SK-N-SH treated with all-trans-retinoic acid at 6 μM for 48 hours (cell line): ENCODE data around the gene DCBLD2.

Source experiments
- ATAC-seq: fragments of 200-7000 bp; cut with Tn5 transposase; 3 replicates; pipeline ENCODE4 v1.9.1; 2020; ENCODE audit warnings: mild to moderate bottlenecking, moderate library complexity
- CREB5 ChIP-seq: fragments of 250-450 bp; sonication (Bioruptor Pico); IDR thresholded peaks from 2 replicates; pipeline ENCODE4 v1.5.1; 2020; ENCODE audit warnings: low read depth, mild to moderate bottlenecking, moderate library complexity
- CSDC2 ChIP-seq: fragments of 250-450 bp; sonication (Bioruptor Pico); IDR thresholded peaks from 2 replicates; pipeline ENCODE4 v1.5.0; 2020; ENCODE audit warnings: mild to moderate bottlenecking, moderate library complexity
- ISL1 ChIP-seq: fragments of 250-450 bp; sonication (Bioruptor Pico); IDR thresholded peaks from 2 replicates; pipeline ENCODE4 v2.1.2; 2022; ENCODE audit warnings: mild to moderate bottlenecking, moderate library complexity
- OSR1 ChIP-seq: fragments of 250-450 bp; sonication (Bioruptor Pico); IDR thresholded peaks from 2 replicates; pipeline ENCODE4 v1.8.0; 2022; ENCODE audit warnings: moderate library complexity, mild to moderate bottlenecking, inconsistent platforms
- RARB ChIP-seq: fragments of 250-450 bp; sonication (Bioruptor Pico); IDR thresholded peaks from 2 replicates; pipeline ENCODE4 v1.8.0; 2021; ENCODE audit warnings: mild to moderate bottlenecking, moderate library complexity
- SNAI2 ChIP-seq: fragments of 250-450 bp; sonication (Bioruptor Pico); IDR thresholded peaks from 2 replicates; pipeline ENCODE4 v1.5.0; 2020; ENCODE audit warnings: mild to moderate bottlenecking, moderate library complexity
- TCF4 ChIP-seq: fragments of 250-450 bp; sonication (Bioruptor Pico); IDR thresholded peaks from 2 replicates; pipeline ENCODE4 v1.8.0; 2021; ENCODE audit warnings: mild to moderate bottlenecking, moderate library complexity, borderline replicate concordance
- TOX ChIP-seq: fragments of 250-450 bp; sonication (Bioruptor Pico); IDR thresholded peaks from 2 replicates; pipeline ENCODE4 v1.8.0; 2021; ENCODE audit warnings: mild to moderate bottlenecking, moderate library complexity, borderline replicate concordance
- TSHZ2 ChIP-seq: fragments of 250-450 bp; sonication (Bioruptor Pico); IDR thresholded peaks from 2 replicates; pipeline ENCODE4 v1.5.0; 2020; ENCODE audit warnings: mild to moderate bottlenecking, moderate library complexity
- ZC3H10 ChIP-seq: fragments of 250-450 bp; sonication (Bioruptor Pico); IDR thresholded peaks from 2 replicates; pipeline ENCODE4 v1.5.1; 2021; ENCODE audit warnings: mild to moderate bottlenecking, moderate library complexity
- ZFP3 ChIP-seq: fragments of 250-450 bp; sonication (Bioruptor Pico); IDR thresholded peaks from 2 replicates; pipeline ENCODE4 v1.5.0; 2020; ENCODE audit warnings: mild to moderate bottlenecking, moderate library complexity
- ZNF565 ChIP-seq: fragments of 450-650 bp; formaldehyde crosslinking; conservative IDR thresholded peaks from 2 replicates; pipeline ENCODE4 v1.5.0; 2020; ENCODE audit warnings: low read depth, mild to moderate bottlenecking, moderate library complexity
- ZNF70 ChIP-seq: fragments of 450-650 bp; formaldehyde crosslinking; IDR thresholded peaks from 2 replicates; pipeline ENCODE4 v1.5.0; 2020; ENCODE audit warnings: mild to moderate bottlenecking, moderate library complexity
- ZNF8 ChIP-seq: fragments of 450-650 bp; formaldehyde crosslinking; IDR thresholded peaks from 2 replicates; pipeline ENCODE4 v1.5.0; 2020; ENCODE audit warnings: mild to moderate bottlenecking, moderate library complexity
- TF ChIP-seq, protein P1 (sequence below): fragments of 250-450 bp; sonication (Bioruptor Pico); IDR thresholded peaks from 2 replicates; pipeline ENCODE4 v1.5.1; 2021; ENCODE audit warnings: mild to moderate bottlenecking, moderate library complexity
- TF ChIP-seq, protein P2 (sequence below): fragments of 250-450 bp; sonication (Bioruptor Pico); IDR thresholded peaks from 2 replicates; pipeline ENCODE4 v1.8.0; 2021; ENCODE audit warnings: low read depth, mild to moderate bottlenecking, moderate library complexity, borderline replicate concordance
- TF ChIP-seq, protein P3 (sequence below): fragments of 250-450 bp; sonication (Bioruptor Pico); IDR thresholded peaks from 2 replicates; pipeline ENCODE4 v1.8.0; 2020; ENCODE audit warnings: mild to moderate bottlenecking, moderate library complexity, borderline replicate concordance

DCBLD2 gene

DNA sequence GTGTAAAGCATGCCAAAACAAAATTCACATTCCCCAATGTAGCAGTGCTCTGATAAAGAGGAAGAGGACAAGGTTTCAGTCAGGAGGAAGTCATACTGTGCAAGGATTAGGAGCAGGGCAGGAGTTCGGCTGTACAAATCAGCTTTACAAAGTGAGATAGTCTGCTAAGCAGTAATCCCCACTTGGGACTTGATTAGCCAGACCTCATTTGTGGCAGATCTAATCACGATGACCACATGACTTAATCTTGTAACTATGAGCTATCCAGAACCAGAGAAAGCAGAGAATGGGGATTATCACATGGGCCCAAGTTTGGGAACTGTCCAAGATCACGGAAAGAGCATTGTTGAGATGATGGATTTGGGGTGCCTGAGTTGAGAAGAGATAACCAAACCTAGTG lies 7.8 kb downstream of the DCBLD2 start:
- TF ChIP-seq SNAI2 (CRISPR knock-in tag) (0 out of 2 replicates have a peak, but pooled peaks have one; percentile 26), ZNF565 (CRISPR knock-in tag) (no peak), ZFP3 (0 out of 2 replicates have a peak, but pooled peaks have one; percentile 37), TSHZ2 (CRISPR knock-in tag) (no peak), ISL1 (CRISPR knock-in tag) (peak; percentile 37)
- peak; percentile 37 for ATAC-seq

DNA sequence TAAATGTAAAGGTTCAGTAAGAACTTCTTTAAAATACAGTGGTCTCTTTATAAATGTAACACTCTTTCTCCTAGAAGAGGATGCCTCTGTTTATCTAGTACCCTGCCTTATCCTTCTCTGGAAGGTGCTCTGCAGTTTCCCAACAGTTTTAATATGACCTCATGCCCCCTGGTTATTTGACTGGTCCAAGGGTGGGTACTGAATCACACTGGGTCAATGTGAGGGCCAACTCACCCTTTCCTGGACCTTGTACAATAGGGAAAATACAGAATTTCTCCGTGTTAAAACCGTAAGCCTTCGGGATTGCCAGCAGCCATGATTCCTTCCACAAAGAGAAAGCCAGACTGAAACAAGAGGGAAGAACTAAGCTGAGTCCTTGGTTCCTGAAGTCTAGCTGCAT lies 9.2 kb downstream of the DCBLD2 start:
- no peak for ATAC-seq
- TF ChIP-seq ZNF565 (CRISPR knock-in tag) (no peak), TSHZ2 (CRISPR knock-in tag) (no peak), CSDC2 (CRISPR knock-in tag) (no peak), SNAI2 (CRISPR knock-in tag) (no peak), ZC3H10 (CRISPR knock-in tag) (no peak), RARB (no peak), ZFP3 (no peak), ISL1 (CRISPR knock-in tag) (no peak), ZNF70 (CRISPR knock-in tag) (no peak), TCF4 (CRISPR knock-in tag) (no peak), OSR1 (no peak)
- TF ChIP-seq, protein P1, sequence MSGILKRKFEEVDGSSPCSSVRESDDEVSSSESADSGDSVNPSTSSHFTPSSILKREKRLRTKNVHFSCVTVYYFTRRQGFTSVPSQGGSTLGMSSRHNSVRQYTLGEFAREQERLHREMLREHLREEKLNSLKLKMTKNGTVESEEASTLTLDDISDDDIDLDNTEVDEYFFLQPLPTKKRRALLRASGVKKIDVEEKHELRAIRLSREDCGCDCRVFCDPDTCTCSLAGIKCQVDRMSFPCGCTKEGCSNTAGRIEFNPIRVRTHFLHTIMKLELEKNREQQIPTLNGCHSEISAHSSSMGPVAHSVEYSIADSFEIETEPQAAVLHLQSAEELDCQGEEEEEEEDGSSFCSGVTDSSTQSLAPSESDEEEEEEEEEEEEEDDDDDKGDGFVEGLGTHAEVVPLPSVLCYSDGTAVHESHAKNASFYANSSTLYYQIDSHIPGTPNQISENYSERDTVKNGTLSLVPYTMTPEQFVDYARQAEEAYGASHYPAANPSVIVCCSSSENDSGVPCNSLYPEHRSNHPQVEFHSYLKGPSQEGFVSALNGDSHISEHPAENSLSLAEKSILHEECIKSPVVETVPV (CRISPR knock-in tag) = no peak
- TF ChIP-seq, protein P2, sequence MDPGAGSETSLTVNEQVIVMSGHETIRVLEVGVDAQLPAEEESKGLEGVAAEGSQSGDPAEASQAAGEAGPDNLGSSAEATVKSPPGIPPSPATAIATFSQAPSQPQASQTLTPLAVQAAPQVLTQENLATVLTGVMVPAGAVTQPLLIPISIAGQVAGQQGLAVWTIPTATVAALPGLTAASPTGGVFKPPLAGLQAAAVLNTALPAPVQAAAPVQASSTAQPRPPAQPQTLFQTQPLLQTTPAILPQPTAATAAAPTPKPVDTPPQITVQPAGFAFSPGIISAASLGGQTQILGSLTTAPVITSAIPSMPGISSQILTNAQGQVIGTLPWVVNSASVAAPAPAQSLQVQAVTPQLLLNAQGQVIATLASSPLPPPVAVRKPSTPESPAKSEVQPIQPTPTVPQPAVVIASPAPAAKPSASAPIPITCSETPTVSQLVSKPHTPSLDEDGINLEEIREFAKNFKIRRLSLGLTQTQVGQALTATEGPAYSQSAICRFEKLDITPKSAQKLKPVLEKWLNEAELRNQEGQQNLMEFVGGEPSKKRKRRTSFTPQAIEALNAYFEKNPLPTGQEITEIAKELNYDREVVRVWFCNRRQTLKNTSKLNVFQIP (CRISPR knock-in tag) = no peak

GRCh38 chr3:98890965-98891910 lies 10.3 kb downstream of the DCBLD2 start:
- no peak for ATAC-seq
- no peak for TF ChIP-seq CREB5 (CRISPR knock-in tag)
- TF ChIP-seq, protein P3, sequence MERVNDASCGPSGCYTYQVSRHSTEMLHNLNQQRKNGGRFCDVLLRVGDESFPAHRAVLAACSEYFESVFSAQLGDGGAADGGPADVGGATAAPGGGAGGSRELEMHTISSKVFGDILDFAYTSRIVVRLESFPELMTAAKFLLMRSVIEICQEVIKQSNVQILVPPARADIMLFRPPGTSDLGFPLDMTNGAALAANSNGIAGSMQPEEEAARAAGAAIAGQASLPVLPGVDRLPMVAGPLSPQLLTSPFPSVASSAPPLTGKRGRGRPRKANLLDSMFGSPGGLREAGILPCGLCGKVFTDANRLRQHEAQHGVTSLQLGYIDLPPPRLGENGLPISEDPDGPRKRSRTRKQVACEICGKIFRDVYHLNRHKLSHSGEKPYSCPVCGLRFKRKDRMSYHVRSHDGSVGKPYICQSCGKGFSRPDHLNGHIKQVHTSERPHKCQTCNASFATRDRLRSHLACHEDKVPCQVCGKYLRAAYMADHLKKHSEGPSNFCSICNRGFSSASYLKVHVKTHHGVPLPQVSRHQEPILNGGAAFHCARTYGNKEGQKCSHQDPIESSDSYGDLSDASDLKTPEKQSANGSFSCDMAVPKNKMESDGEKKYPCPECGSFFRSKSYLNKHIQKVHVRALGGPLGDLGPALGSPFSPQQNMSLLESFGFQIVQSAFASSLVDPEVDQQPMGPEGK (CRISPR knock-in tag) = no peak
- no peak for TF ChIP-seq ZC3H10 (CRISPR knock-in tag)
- TF ChIP-seq, protein P2 (CRISPR knock-in tag) = no peak
- no peak for TF ChIP-seq CSDC2 (CRISPR knock-in tag)
- TF ChIP-seq RARB = no peak
- TF ChIP-seq, protein P1 (CRISPR knock-in tag) = no peak
- no peak for TF ChIP-seq ZNF8 (CRISPR knock-in tag)
- no peak for TF ChIP-seq ZFP3
- TF ChIP-seq TOX (CRISPR knock-in tag) = no peak
- TF ChIP-seq ISL1 (CRISPR knock-in tag) = no peak
- no peak for TF ChIP-seq TCF4 (CRISPR knock-in tag)
